ENCODE results near the gene IL4R. TPM values are rescaled to one million over a fixed set of nuclear protein-coding genes. Genes with fewer than 3 reads are reported as not detected.
"Not testable (repeated sequence)": the region's sequence is repeated elsewhere in the genome, so short reads cannot be mapped to it uniquely, and the experiment has no call there.

Gene IL4R
- polyA plus RNA-seq, 3 donors from 2014 or later = 15.7 to 38.7 (median 20.1) TPM

DNA sequence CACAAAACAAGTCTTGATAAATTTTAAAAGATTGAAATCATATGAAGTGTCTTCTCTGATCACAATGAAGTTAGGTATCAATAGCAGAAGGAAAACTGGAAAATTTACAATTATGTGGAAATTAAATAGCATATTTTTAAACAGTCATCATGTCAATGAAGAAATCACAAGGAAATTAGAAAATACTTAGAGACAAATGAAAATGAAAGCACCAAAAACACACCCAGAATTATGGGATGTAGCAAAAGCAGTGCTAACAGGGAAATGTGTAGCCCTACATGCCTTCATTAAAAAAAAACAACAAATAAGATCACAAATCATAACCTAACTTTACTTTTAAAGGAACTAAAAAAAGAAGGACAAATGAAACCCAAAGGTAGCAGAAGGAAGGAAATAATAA is 80.7 kb downstream of the IL4R start:
- H3K36me3 Mint-ChIP-seq = peaks cover 0 to 11% (median 4%) of the 10 kb centered on the region in 3 donors
- no peak for DNase-seq
- peak overlapping the region in 1 of 5 donors; percentile 25 for H3K4me3 Mint-ChIP-seq
- H3K27ac Mint-ChIP-seq = peak overlapping the region; percentile 22 to 80 (median 68)
- peaks cover 31 to 49% of the 10 kb centered on the region in 2 donors for H3K4me1 Mint-ChIP-seq
- peaks cover 1 to 21% (median 8%) of the 10 kb centered on the region in 6 donors for H3K9me3 Mint-ChIP-seq
- peaks cover 0 to 2% (median 0%) of the 10 kb centered on the region in 3 donors for H3K27me3 Mint-ChIP-seq (ENCODE audit: low read depth in 3 of 3)

DNA sequence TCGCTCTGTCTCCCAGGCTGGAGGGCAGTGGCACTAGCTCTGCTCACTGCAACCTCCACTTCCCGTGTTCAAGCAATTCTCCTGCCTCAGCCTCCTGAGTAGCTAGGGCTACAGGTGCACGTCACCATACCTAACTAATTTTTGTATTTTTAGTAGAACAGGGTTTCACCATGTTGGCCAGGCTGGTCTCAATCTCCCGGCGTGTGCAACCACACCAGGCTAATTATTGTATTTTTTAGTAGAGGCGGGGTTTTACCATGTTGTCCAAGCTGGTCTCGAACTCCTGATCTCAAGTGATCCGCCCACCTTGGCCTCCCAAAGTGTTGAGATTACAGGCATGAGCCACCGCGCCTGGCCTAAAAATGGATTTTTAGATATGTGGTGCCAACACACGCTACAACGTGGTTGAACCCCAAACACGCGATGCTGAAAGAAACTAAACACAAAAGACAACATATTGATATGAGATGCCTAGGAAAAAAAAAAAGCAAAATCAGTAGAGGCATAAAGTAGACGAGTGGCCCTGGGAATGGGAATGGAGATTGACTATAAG is 84.6 kb downstream of the IL4R start:
- not testable (repeated sequence) for DNase-seq, H3K9me3 Mint-ChIP-seq
- Mint-ChIP-seq H3K27ac (peak overlapping the region in 5 of 6 donors; percentile 83 to 100 (median 96)), H3K4me3 (peak overlapping the region in 3 of 5 donors; percentile 23 to 39 (median 36)), H3K36me3 (peaks cover 0 to 13% (median 6%) of the 10 kb centered on the region in 3 donors), H3K27me3 (ENCODE audit: low read depth in 3 of 3) (peaks cover 16 to 22% (median 16%) of the 10 kb centered on the region in 3 donors), H3K4me1 (peaks cover 56 to 67% of the 10 kb centered on the region in 2 donors)

DNA sequence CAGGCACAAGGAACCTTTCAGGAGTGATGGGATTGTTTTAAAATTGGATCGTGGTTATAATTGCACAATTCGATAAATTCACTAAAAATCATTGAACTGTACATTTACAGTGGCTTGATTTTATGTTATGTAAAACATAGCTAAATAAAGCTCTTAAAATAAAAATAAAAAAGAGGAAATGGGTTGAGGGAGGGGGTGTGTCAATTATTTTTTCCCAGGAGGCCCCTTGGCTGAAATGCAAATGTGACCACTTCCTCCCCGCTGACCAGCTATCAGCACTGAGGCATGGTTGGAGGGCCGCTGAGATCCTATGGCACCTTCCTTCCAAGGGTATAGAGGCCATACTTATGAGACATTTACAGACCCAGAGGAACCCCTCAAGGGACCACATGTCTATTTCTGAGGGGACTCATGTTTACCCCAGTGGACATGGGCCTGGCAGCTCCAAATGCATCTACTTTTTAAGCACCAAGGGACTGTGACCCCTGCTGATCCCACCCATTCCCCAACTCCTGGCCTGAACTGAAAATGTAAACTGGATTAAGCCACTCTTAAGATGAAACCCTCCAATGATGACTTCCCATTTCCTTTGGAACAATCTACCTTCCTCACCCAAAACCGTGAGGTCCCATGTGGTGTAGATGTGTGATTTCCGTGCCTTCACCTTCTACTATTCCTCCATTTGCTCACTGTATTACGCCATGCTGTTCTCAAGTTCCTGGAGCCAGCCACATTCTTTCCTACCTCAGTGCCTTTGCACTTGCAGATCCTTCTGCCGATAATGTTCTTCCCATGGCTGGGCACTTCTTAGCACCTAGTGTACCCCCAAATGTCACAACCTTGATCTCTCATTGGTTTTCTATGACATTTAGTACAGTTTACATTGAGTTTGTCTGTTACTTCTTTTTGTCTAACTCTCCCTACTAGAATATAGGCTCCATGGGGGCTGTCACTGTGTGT is 85.4 kb downstream of the IL4R start:
- Mint-ChIP-seq H3K27ac (peak overlapping the region; percentile 64 to 100 (median 92)), H3K9me3 (peaks cover 0 to 7% (median under 1%) of the 10 kb centered on the region in 6 donors), H3K4me1 (peaks cover 60 to 67% of the 10 kb centered on the region in 2 donors), H3K4me3 (peak overlapping the region; percentile 36 to 67 (median 43)), H3K36me3 (peaks cover 0 to 15% (median 6%) of the 10 kb centered on the region in 3 donors), H3K27me3 (ENCODE audit: low read depth in 3 of 3) (peaks cover 17 to 22% (median 20%) of the 10 kb centered on the region in 3 donors)
- DNase-seq = peak in 2 of 3 donors; percentile 25 to 26

DNA sequence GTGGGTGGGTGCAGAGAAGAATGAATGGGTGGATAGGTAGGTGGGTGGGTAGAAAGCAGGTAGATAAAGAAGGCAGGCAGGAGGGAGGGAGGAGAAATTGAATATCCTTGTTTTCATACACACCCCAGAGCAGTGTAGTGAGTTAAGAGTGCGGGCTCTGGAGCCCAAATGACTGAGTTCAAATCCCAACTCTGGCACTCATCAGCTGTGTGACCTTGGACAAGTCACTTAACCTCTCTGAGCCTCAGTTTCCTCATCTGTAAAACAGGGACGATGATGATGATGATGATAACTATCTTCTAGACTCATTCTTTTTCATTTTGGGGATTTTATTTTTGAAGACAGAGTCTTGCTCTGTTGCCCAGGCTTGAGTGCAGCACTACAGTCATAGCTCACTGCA is 86.2 kb downstream of the IL4R start:
- no peak for DNase-seq
- H3K36me3 Mint-ChIP-seq = peaks cover 0 to 18% (median 3%) of the 10 kb centered on the region in 3 donors
- H3K27ac Mint-ChIP-seq = peak overlapping the region; percentile 64 to 100 (median 97)
- H3K4me3 Mint-ChIP-seq = peak overlapping the region in 1 of 5 donors; percentile 41
- peaks cover 62 to 67% of the 10 kb centered on the region in 2 donors for H3K4me1 Mint-ChIP-seq
- no peaks in the 10 kb centered on the region for H3K9me3 Mint-ChIP-seq
- H3K27me3 Mint-ChIP-seq (ENCODE audit: low read depth in 3 of 3) = peaks cover 17 to 25% (median 23%) of the 10 kb centered on the region in 3 donors

DNA sequence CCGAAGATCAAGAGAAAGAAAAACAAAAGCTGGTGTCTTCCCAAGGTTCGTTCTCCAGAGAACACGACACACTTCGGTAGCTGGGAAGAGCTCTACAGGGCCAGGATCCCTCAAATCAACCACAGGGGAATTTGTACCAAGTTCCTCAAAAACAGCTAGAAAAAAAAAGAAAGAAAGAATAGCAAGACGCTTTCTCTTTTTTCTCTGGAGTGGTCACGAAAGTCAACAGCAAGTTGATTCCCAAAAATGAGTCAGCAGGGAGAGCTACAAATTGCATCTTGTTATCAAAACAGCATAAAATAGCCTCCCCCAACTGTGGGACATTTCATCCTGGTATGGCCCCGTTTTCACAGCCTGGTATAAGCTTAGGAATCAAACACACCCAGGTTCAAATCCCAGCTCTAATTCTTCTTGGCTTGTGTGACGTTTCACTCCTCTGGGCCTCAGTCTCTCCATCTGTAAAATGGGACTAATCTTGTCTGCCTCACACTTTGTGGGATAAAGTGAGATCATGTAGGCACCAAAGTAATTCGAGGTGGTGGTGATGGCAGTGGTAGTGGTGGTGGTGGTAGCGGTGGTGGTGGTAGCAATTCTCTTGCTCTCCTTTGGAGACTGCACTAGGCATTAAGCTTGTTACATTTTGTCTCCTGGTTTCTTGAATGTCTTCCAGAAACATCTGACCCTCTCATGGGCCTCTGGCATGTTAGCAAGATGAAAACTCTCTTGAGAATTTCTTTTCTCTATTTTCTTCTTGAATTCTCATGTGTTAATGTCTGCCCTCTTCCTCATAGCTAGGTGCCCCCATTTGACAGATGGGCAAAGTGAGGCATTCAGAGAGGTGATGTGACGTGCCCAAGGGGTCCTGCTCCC is 87.2 kb downstream of the IL4R start:
- peak overlapping the region; percentile 87 to 99 (median 90) for H3K4me3 Mint-ChIP-seq
- H3K9me3 Mint-ChIP-seq = no peaks in the 10 kb centered on the region
- H3K36me3 Mint-ChIP-seq = peaks cover 0 to 13% (median 3%) of the 10 kb centered on the region in 3 donors
- H3K4me1 Mint-ChIP-seq = peaks cover 67 to 77% of the 10 kb centered on the region in 2 donors
- DNase-seq = peak in 2 of 3 donors; percentile 19 to 20
- H3K27ac Mint-ChIP-seq = peak overlapping the region; percentile 86 to 100 (median 97)
- peaks cover 17 to 28% (median 23%) of the 10 kb centered on the region in 3 donors for H3K27me3 Mint-ChIP-seq (ENCODE audit: low read depth in 3 of 3)

DNA sequence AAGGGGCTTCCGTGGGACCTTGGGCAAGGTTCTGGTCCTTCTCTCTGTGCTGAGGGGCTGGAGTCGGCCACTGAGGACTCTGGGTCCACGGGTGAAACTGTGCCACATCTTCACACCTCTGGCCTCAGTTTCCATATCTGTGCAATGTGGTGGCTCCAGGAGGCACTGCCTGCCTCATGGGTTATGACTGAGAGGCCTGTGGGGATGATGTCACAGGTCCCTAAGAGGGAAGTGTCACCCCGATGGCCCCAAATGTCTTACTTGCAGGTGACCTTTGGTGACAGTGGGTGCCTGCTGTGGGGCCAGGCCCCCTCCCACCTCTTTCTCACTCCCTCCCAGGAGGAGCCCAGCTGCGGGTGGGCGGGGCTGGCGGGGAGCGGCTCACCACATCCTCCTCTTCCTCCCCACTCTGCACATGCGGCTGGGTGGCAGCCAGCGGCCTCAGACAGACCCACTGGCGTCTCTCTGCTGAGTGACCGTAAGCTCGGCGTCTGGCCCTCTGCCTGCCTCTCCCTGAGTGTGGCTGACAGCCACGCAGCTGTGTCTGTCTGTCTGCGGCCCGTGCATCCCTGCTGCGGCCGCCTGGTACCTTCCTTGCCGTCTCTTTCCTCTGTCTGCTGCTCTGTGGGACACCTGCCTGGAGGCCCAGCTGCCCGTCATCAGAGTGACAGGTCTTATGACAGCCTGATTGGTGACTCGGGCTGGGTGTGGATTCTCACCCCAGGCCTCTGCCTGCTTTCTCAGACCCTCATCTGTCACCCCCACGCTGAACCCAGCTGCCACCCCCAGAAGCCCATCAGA is 88.2 kb downstream of the IL4R start, which contains the start of gene IL21R:
IL21R (plus strand) TSS at position 407 of the 801 bp plus-strand sequence. CDS start 27,898 bp downstream, outside the sequence.
- H3K4me1 Mint-ChIP-seq = peaks cover 77 to 87% of the 10 kb centered on the region in 2 donors
- peak within 1 kb of the TSS; percentile 96 to 100 (median 98) for H3K27ac Mint-ChIP-seq
- peak within 1 kb of the TSS; percentile 87 to 99 (median 90) for H3K4me3 Mint-ChIP-seq
- peaks cover 3 to 12% (median 6%) of the 10 kb centered on the region in 3 donors for H3K36me3 Mint-ChIP-seq
- peaks cover 17 to 31% (median 27%) of the 10 kb centered on the region in 3 donors for H3K27me3 Mint-ChIP-seq (ENCODE audit: low read depth in 3 of 3)
- DNase-seq = peak; percentile 95 to 96 (median 96)
- H3K9me3 Mint-ChIP-seq = no peaks in the 10 kb centered on the region

DNA sequence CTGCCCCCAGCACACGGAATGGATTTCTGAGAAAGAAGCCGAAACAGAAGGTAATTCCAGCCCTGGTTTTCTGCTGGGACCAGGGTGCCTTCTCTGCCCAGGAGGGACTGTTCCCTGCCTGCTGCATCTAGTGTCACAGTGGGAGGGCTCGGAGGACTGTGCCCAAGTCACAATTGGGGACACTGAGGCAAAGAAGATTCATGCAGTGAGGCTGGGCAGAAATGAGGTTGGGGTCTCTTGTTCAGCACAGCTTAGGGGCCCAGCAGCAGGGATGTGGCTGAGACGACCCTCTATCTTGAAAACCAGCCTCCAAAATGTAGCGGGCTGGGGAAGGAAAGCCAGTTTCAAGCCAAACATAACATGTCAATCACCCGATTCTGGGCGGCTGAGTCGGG is 88.8 kb downstream of the IL4R start:
- H3K36me3 Mint-ChIP-seq = peaks cover 3 to 12% (median 6%) of the 10 kb centered on the region in 3 donors
- peak overlapping the region; percentile 87 to 99 (median 90) for H3K4me3 Mint-ChIP-seq
- H3K27ac Mint-ChIP-seq = peak overlapping the region; percentile 96 to 100 (median 98)
- no peak for DNase-seq
- H3K4me1 Mint-ChIP-seq = peaks cover 83 to 93% of the 10 kb centered on the region in 2 donors
- no peaks in the 10 kb centered on the region for H3K9me3 Mint-ChIP-seq
- peaks cover 17 to 32% (median 27%) of the 10 kb centered on the region in 3 donors for H3K27me3 Mint-ChIP-seq (ENCODE audit: low read depth in 3 of 3)

DNA sequence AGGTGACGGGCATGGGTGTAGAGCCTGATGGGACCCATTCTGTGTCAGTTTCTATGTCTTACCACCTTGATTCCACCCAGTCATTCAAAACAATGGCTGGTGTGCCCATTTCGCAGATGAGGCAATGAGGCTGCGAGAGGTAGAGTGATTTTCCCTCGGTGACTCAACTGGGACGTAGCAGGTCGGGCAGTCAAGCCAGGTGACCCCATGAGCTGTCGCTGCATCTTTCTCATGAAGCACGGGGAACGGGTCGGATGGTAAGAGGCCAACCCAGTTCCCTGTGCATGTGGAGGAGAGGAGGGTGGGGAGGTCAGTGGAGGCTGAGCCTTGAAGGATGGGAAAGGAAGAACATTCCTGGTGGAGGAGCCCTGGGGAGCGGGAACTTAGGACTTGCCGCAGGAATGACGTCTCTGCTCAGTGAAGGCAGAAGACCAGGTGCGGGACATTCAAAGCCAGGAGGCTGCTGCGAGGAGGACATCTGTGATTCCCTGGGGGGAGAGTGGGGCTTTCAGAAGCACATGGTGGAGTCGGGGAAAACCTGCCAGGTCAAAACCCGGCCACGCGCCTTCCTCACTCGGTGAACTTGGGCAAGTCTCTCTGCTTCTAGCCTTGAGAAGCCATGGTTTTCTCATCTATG is 89.3 kb downstream of the IL4R start:
- Mint-ChIP-seq H3K4me3 (peak overlapping the region; percentile 87 to 99 (median 90)), H3K36me3 (peaks cover 3 to 15% (median 9%) of the 10 kb centered on the region in 3 donors), H3K4me1 (peaks cover 88 to 98% of the 10 kb centered on the region in 2 donors), H3K27me3 (ENCODE audit: low read depth in 3 of 3) (peaks cover 17 to 32% (median 27%) of the 10 kb centered on the region in 3 donors), H3K27ac (peak overlapping the region; percentile 96 to 100 (median 98)), H3K9me3 (no peaks in the 10 kb centered on the region)
- DNase-seq = peak in 1 of 3 donors; percentile 31

DNA sequence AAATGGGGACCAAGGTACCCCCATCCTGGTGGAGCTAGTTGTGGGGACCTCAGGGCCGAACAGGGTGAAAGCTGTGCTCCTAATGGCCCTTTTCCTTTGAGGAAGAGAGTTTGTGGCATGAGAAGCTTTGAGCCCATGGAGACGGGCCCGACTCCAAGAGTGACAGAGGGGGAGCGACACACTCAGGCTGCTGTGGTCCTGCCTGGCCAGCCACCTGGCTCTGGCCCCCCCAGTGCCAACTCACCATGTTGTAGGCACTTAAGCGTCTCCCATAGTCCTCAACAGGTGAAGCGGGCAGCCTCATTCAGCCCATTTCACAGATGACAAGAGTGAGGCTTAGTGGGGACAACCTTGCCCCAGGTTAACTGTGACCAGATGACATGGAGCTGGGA is 89.8 kb downstream of the IL4R start:
- Mint-ChIP-seq H3K27ac (peak overlapping the region; percentile 96 to 100 (median 98)), H3K4me3 (peak overlapping the region; percentile 87 to 99 (median 90)), H3K36me3 (peaks cover 3 to 19% (median 14%) of the 10 kb centered on the region in 3 donors), H3K27me3 (ENCODE audit: low read depth in 3 of 3) (peaks cover 17 to 32% (median 27%) of the 10 kb centered on the region in 3 donors), H3K9me3 (no peaks in the 10 kb centered on the region), H3K4me1 (peaks cover 90 to 100% of the 10 kb centered on the region in 2 donors)
- DNase-seq = no peak

DNA sequence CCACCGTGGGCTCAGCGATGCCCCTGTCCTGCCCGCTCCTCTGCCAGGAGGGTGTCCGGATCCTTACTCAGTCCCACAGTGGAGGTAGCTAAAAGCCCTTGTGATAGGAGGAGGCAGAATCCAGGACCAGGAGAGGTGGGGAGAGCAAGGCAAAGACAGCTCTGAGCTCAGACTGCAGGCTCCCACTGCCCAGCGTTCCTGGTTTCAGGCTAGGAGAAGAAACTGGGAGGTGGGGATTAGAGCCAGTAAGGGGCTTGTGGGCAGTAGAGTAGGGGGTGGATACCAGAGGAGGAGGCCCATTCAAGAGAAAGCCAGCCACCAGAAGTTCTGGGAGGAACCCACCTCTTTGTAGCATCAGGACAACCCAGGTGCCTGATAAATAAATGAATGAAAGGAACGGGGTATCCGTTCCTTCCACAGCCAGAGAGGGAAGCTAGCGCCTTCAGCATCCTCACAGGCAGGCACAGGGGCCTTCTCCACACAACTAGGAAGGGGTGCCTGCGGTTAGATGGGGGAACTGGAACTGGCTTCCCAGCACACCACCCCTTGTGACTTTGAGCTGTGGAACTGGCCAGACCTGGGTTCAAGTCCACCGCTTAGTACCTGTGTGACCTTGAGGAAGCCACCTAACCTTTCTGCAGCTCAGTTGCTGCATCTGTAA is 90.5 kb downstream of the IL4R start:
- Mint-ChIP-seq H3K4me1 (peaks cover 88 to 100% of the 10 kb centered on the region in 2 donors), H3K36me3 (peaks cover 3 to 19% (median 17%) of the 10 kb centered on the region in 3 donors), H3K9me3 (no peaks in the 10 kb centered on the region), H3K27me3 (ENCODE audit: low read depth in 3 of 3) (peaks cover 17 to 32% (median 27%) of the 10 kb centered on the region in 3 donors), H3K27ac (peak overlapping the region; percentile 96 to 100 (median 98)), H3K4me3 (peak overlapping the region; percentile 87 to 99 (median 90))
- DNase-seq = no peak
